ENCODE measurements around the gene BLVRA. TPM values are rescaled to one million over a fixed set of nuclear protein-coding genes. Genes with fewer than 3 reads are reported as not detected.
A peak's percentile ranks its signal among the peaks of the same experiment; 100 is the strongest.

The BLVRA gene
- total RNA-seq, 1 donor from 2014 or later = 27.7 TPM

GRCh38 chr7:43760861-43761260 lies 2.4 kb downstream of the BLVRA start:
- peaks cover 12 to 22% (median 15%) of the 10 kb centered on the region in 3 donors for H3K4me1 ChIP-seq (ENCODE audit: control insufficient read depth in 3 of 3, insufficient read depth in 3 of 3, low read length in 3 of 3)
- H3K27ac ChIP-seq (ENCODE audit: low read depth, low read length) = no peak overlapping the region
- no peak overlapping the region for H3K4me3 ChIP-seq (ENCODE audit: low read length in 3 of 3)
- no peak overlapping the region for H3K9ac ChIP-seq (ENCODE audit: low read depth in 1 of 3, low read length in 3 of 3)
- no peaks in the 10 kb centered on the region for H3K27me3 ChIP-seq (ENCODE audit: control insufficient read depth in 3 of 3, insufficient read depth in 3 of 3, low read length in 3 of 3)
- no peaks in the 10 kb centered on the region for H3K9me3 ChIP-seq (ENCODE audit: control insufficient read depth in 3 of 3, low read length in 3 of 3)
- H3K36me3 ChIP-seq (ENCODE audit: control insufficient read depth in 3 of 3, insufficient read depth in 3 of 3, low read length in 3 of 3) = no peaks in the 10 kb centered on the region

- Histone ChIP-seq H3K27ac (ENCODE audit: low read depth, low read length) (no peak overlapping the region), H3K36me3 (ENCODE audit: control insufficient read depth in 3 of 3, insufficient read depth in 3 of 3, low read length in 3 of 3) (no peaks in the 10 kb centered on the region), H3K9me3 (ENCODE audit: control insufficient read depth in 3 of 3, low read length in 3 of 3) (no peaks in the 10 kb centered on the region), H3K27me3 (ENCODE audit: control insufficient read depth in 3 of 3, insufficient read depth in 3 of 3, low read length in 3 of 3) (no peaks in the 10 kb centered on the region), H3K4me1 (ENCODE audit: control insufficient read depth in 3 of 3, insufficient read depth in 3 of 3, low read length in 3 of 3) (peaks cover 12 to 22% (median 15%) of the 10 kb centered on the region in 3 donors), H3K9ac (ENCODE audit: low read depth in 1 of 3, low read length in 3 of 3) (no peak overlapping the region), H3K4me3 (ENCODE audit: low read length in 3 of 3) (no peak overlapping the region)
These were observed 2.9 kb downstream of the BLVRA start for GRCh38 chr7:43761382-43761781.

- H3K4me3 ChIP-seq (ENCODE audit: low read length in 3 of 3) = no peak overlapping the region
- no peaks in the 10 kb centered on the region for H3K9me3 ChIP-seq (ENCODE audit: control insufficient read depth in 3 of 3, low read length in 3 of 3)
- H3K36me3 ChIP-seq (ENCODE audit: control insufficient read depth in 3 of 3, insufficient read depth in 3 of 3, low read length in 3 of 3) = peaks cover 0 to 3% (median 0%) of the 10 kb centered on the region in 3 donors
- peaks cover 12 to 22% (median 15%) of the 10 kb centered on the region in 3 donors for H3K4me1 ChIP-seq (ENCODE audit: control insufficient read depth in 3 of 3, insufficient read depth in 3 of 3, low read length in 3 of 3)
- no peaks in the 10 kb centered on the region for H3K27me3 ChIP-seq (ENCODE audit: control insufficient read depth in 3 of 3, insufficient read depth in 3 of 3, low read length in 3 of 3)
- H3K9ac ChIP-seq (ENCODE audit: low read depth in 1 of 3, low read length in 3 of 3) = no peak overlapping the region
- H3K27ac ChIP-seq (ENCODE audit: low read depth, low read length) = no peak overlapping the region
These were observed 3.6 kb downstream of the BLVRA start for GRCh38 chr7:43761938-43762692.

- Histone ChIP-seq H3K27me3 (ENCODE audit: control insufficient read depth in 3 of 3, insufficient read depth in 3 of 3, low read length in 3 of 3) (no peaks in the 10 kb centered on the region), H3K9me3 (ENCODE audit: control insufficient read depth in 3 of 3, low read length in 3 of 3) (no peaks in the 10 kb centered on the region), H3K4me3 (ENCODE audit: low read length in 3 of 3) (no peak overlapping the region), H3K9ac (ENCODE audit: low read depth in 1 of 3, low read length in 3 of 3) (no peak overlapping the region), H3K4me1 (ENCODE audit: control insufficient read depth in 3 of 3, insufficient read depth in 3 of 3, low read length in 3 of 3) (peaks cover 10 to 16% (median 12%) of the 10 kb centered on the region in 3 donors), H3K36me3 (ENCODE audit: control insufficient read depth in 3 of 3, insufficient read depth in 3 of 3, low read length in 3 of 3) (peaks cover 0 to 3% (median 0%) of the 10 kb centered on the region in 3 donors), H3K27ac (ENCODE audit: low read depth, low read length) (no peak overlapping the region)
These were observed 4.7 kb downstream of the BLVRA start for GRCh38 chr7:43763183-43763582.

- peak overlapping the region in 1 of 3 donors; percentile 1 for H3K9ac ChIP-seq (ENCODE audit: low read depth in 1 of 3, low read length in 3 of 3)
- H3K36me3 ChIP-seq (ENCODE audit: control insufficient read depth in 3 of 3, insufficient read depth in 3 of 3, low read length in 3 of 3) = peaks cover 0 to 3% (median 0%) of the 10 kb centered on the region in 3 donors
- H3K4me3 ChIP-seq (ENCODE audit: low read length in 3 of 3) = no peak overlapping the region
- H3K27me3 ChIP-seq (ENCODE audit: control insufficient read depth in 3 of 3, insufficient read depth in 3 of 3, low read length in 3 of 3) = no peaks in the 10 kb centered on the region
- H3K27ac ChIP-seq (ENCODE audit: low read depth, low read length) = no peak overlapping the region
- H3K4me1 ChIP-seq (ENCODE audit: control insufficient read depth in 3 of 3, insufficient read depth in 3 of 3, low read length in 3 of 3) = peaks cover 10 to 15% (median 12%) of the 10 kb centered on the region in 3 donors
- no peaks in the 10 kb centered on the region for H3K9me3 ChIP-seq (ENCODE audit: control insufficient read depth in 3 of 3, low read length in 3 of 3)
These were observed 5.7 kb downstream of the BLVRA start for GRCh38 chr7:43764039-43764761.

GRCh38 chr7:43764807-43765491 lies 6.5 kb downstream of the BLVRA start:
- Histone ChIP-seq H3K27ac (ENCODE audit: low read depth, low read length) (no peak overlapping the region), H3K36me3 (ENCODE audit: control insufficient read depth in 3 of 3, insufficient read depth in 3 of 3, low read length in 3 of 3) (peaks cover 0 to 3% (median 0%) of the 10 kb centered on the region in 3 donors)

GRCh38 chr7:43766564-43766963 lies 8.1 kb downstream of the BLVRA start:
- Histone ChIP-seq H3K27ac (ENCODE audit: low read depth, low read length) (no peak overlapping the region), H3K4me3 (ENCODE audit: low read length in 3 of 3) (no peak overlapping the region), H3K9ac (ENCODE audit: low read depth in 1 of 3, low read length in 3 of 3) (no peak overlapping the region), H3K36me3 (ENCODE audit: control insufficient read depth in 3 of 3, insufficient read depth in 3 of 3, low read length in 3 of 3) (peaks cover 3 to 8% (median 4%) of the 10 kb centered on the region in 3 donors), H3K9me3 (ENCODE audit: control insufficient read depth in 3 of 3, low read length in 3 of 3) (no peaks in the 10 kb centered on the region), H3K27me3 (ENCODE audit: control insufficient read depth in 3 of 3, insufficient read depth in 3 of 3, low read length in 3 of 3) (no peaks in the 10 kb centered on the region), H3K4me1 (ENCODE audit: control insufficient read depth in 3 of 3, insufficient read depth in 3 of 3, low read length in 3 of 3) (peaks cover 8 to 15% (median 10%) of the 10 kb centered on the region in 3 donors)

More at GRCh38 chr7:43764807-43765491, 6.5 kb downstream of the BLVRA start:
- H3K9ac ChIP-seq (ENCODE audit: low read depth in 1 of 3, low read length in 3 of 3) = peak overlapping the region in 1 of 3 donors; percentile 61
- H3K9me3 ChIP-seq (ENCODE audit: control insufficient read depth in 3 of 3, low read length in 3 of 3) = no peaks in the 10 kb centered on the region
- H3K27me3 ChIP-seq (ENCODE audit: control insufficient read depth in 3 of 3, insufficient read depth in 3 of 3, low read length in 3 of 3) = no peaks in the 10 kb centered on the region
- H3K4me1 ChIP-seq (ENCODE audit: control insufficient read depth in 3 of 3, insufficient read depth in 3 of 3, low read length in 3 of 3) = peaks cover 8 to 15% (median 10%) of the 10 kb centered on the region in 3 donors
- no peak overlapping the region for H3K4me3 ChIP-seq (ENCODE audit: low read length in 3 of 3)

- Histone ChIP-seq H3K4me1 (ENCODE audit: control insufficient read depth in 3 of 3, insufficient read depth in 3 of 3, low read length in 3 of 3) (peaks cover 6 to 15% (median 8%) of the 10 kb centered on the region in 3 donors), H3K9me3 (ENCODE audit: control insufficient read depth in 3 of 3, low read length in 3 of 3) (no peaks in the 10 kb centered on the region), H3K27ac (ENCODE audit: low read depth, low read length) (no peak overlapping the region), H3K36me3 (ENCODE audit: control insufficient read depth in 3 of 3, insufficient read depth in 3 of 3, low read length in 3 of 3) (peaks cover 7 to 14% (median 10%) of the 10 kb centered on the region in 3 donors), H3K27me3 (ENCODE audit: control insufficient read depth in 3 of 3, insufficient read depth in 3 of 3, low read length in 3 of 3) (no peaks in the 10 kb centered on the region), H3K4me3 (ENCODE audit: low read length in 3 of 3) (no peak overlapping the region), H3K9ac (ENCODE audit: low read depth in 1 of 3, low read length in 3 of 3) (peak overlapping the region in 1 of 3 donors; percentile 23)
These were observed 8.8 kb downstream of the BLVRA start for GRCh38 chr7:43767311-43767710.

GRCh38 chr7:43768201-43768886 lies 9.9 kb downstream of the BLVRA start:
- Histone ChIP-seq H3K9me3 (ENCODE audit: control insufficient read depth in 3 of 3, low read length in 3 of 3) (no peaks in the 10 kb centered on the region), H3K36me3 (ENCODE audit: control insufficient read depth in 3 of 3, insufficient read depth in 3 of 3, low read length in 3 of 3) (peaks cover 7 to 14% (median 10%) of the 10 kb centered on the region in 3 donors), H3K4me3 (ENCODE audit: low read length in 3 of 3) (no peak overlapping the region), H3K27me3 (ENCODE audit: control insufficient read depth in 3 of 3, insufficient read depth in 3 of 3, low read length in 3 of 3) (no peaks in the 10 kb centered on the region), H3K4me1 (ENCODE audit: control insufficient read depth in 3 of 3, insufficient read depth in 3 of 3, low read length in 3 of 3) (peaks cover 6 to 10% (median 8%) of the 10 kb centered on the region in 3 donors), H3K27ac (ENCODE audit: low read depth, low read length) (no peak overlapping the region), H3K9ac (ENCODE audit: low read depth in 1 of 3, low read length in 3 of 3) (no peak overlapping the region)
